K562 (cell line): Measurements from ENCODE around the gene SEC14L5. TPM values are rescaled to one million over a fixed set of nuclear protein-coding genes. Genes with fewer than 3 reads are reported as not detected.

Experiments
- BHLHE40 ChIP-seq: IDR thresholded peaks from 2 replicates; pipeline ENCODE4 v1.6.1; 2011; ENCODE audit warnings: low read length, improper control_type of control experiment
- ERF ChIP-seq: fragments of 450-650 bp; formaldehyde crosslinking; IDR thresholded peaks from 2 replicates; pipeline ENCODE4 v1.4.0; 2020; ENCODE audit warnings: mild to moderate bottlenecking, mixed read lengths
- GTF2E2 ChIP-seq: fragments of 200-800 bp; sonication (Bioruptor generic); IDR thresholded peaks from 2 replicates; pipeline ENCODE4 v1.6.1; 2016; ENCODE audit warnings: missing genetic modification characterization, missing compliant biosample characterization
- RNF2 ChIP-seq: sonication (generic); IDR thresholded peaks from 2 replicates; pipeline ENCODE4 v1.6.1; 2016
- SMARCA4 ChIP-seq: fragments of 450-650 bp; IDR thresholded peaks from 2 replicates; pipeline ENCODE4 v1.6.1; 2016
- SMARCE1 ChIP-seq: fragments of 450-650 bp; IDR thresholded peaks from 2 replicates; pipeline ENCODE4 v1.7.1; 2016; ENCODE audit warnings: mild to moderate bottlenecking
- TCF7L2 ChIP-seq: fragments of 150-350 bp; IDR thresholded peaks from 2 replicates; pipeline ENCODE4 v1.6.1; 2016; ENCODE audit warnings: low read depth, mild to moderate bottlenecking, low read length, moderate library complexity
- TRIM24 ChIP-seq, 2 experiments: fragments of 450-650 bp; IDR thresholded peaks; 2 replicates each; pipeline ENCODE4 v1.6.1; 2016
- ZNF274 ChIP-seq: IDR thresholded peaks from 2 replicates; pipeline ENCODE4 v1.6.1; 2011; ENCODE audit warnings: low read depth, mild to moderate bottlenecking, low read length, moderate library complexity, borderline replicate concordance
- ZNF407 ChIP-seq: fragments of 450-650 bp; IDR thresholded peaks from 2 replicates; pipeline ENCODE4 v1.6.1; 2016; ENCODE audit warnings: low read depth
- ZNF764 ChIP-seq: fragments of 250-450 bp; sonication (Bioruptor Pico); IDR thresholded peaks from 2 replicates; pipeline ENCODE4 v1.4.0; 2020; ENCODE audit warnings: low read depth, mild to moderate bottlenecking, moderate library complexity
- polyA plus RNA-seq, 8 experiments: library from polyadenylated mRNA; depleted of rRNA in 4 of 8; stranded (reverse) in 5 of 8; unstranded in 3 of 8; fragments of >200 nt; fragmentation: Nextera tagmentation in 2 of 8; fragmentation: Illumina TruSeq in 1 of 8; extraction: Ambion mirVana in 2 of 8; extraction: Trizol in 1 of 8; gene quantifications; 2 replicates each; pipeline versions ENCODE4 v1.2.1 to v1.2.3, GENCODE V29; 2011 to 2014; ENCODE audit warnings: inconsistent platforms in 1 of 8, missing spikeins in 1 of 8
- total RNA-seq, 7 experiments: library from RNA; depleted of rRNA in 6 of 7; stranded (reverse); fragments of >200 nt in 6 of 7; fragmentation: Illumina TruSeq in 2 of 7; extraction: Trizol in 2 of 7; gene quantifications; 2 replicates each; pipeline versions ENCODE4 v1.2.1 to v1.2.3, GENCODE V29; 2011 to 2021; ENCODE audit warnings: low replicate concordance in 1 of 7

The SEC14L5 gene
- total and polyA plus RNA-seq, 9 of the 15 experiments (the other 6 are each of a cell fraction or from before 2014, with no cell fraction given), result 0.11 TPM; not detected in 8

DNA sequence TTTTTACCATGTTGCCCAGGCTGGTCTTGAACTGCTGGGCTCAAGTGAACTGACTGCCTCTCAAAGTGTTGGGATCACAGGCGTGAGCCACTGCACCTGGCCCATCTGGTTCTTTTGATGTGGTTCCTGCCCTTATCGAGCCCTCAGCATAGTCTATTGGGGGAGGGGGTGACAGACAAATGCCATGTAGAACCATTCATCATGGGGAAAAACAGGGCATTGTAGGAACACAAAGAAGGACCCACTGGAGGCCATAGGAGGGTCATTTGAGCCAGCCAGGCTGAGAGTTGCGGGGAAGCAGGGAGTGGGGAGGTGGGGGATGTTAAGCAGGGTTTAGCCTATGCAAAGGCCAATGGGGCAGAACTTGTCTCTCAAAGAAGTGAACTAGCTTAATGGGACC lies 11.9 kb downstream of the SEC14L5 start (continued):
- TF ChIP-seq ZNF407, result no peak
- no peak for TF ChIP-seq ZNF274
- no peak for TF ChIP-seq TCF7L2
- TF ChIP-seq GTF2E2, result no peak
- no peak for TF ChIP-seq SMARCA4
- TF ChIP-seq SMARCE1, result no peak
- TF ChIP-seq ZNF764 (CRISPR knock-in tag), result no peak
- no peak for TF ChIP-seq TRIM24 (IDR thresholded peaks at IDR 0.05)
- TF ChIP-seq BHLHE40, result no peak
- TF ChIP-seq ERF, result no peak
- TF ChIP-seq RNF2, result no peak
- TF ChIP-seq, all 486 proteins: peak for 0
